K562 (cell line): ENCODE results near the gene CFAP298. TPM values are rescaled to one million over a fixed set of nuclear protein-coding genes. Genes with fewer than 3 reads are reported as not detected.
A peak's percentile ranks its signal among the peaks of the same experiment; 100 is the strongest.

Experiments used
- CCAR2 ChIP-seq: fragments of 200-400 bp; formaldehyde crosslinking; IDR thresholded peaks from 2 replicates; pipeline ENCODE4 v1.6.1; 2017; ENCODE audit warnings: mild to moderate bottlenecking, low read depth, low read length
- EGR1 ChIP-seq: fragments of 450-650 bp; conservative IDR thresholded peaks from 2 replicates; pipeline ENCODE4 v1.6.1; 2017; ENCODE audit warnings: mild to moderate bottlenecking
- ETS2 ChIP-seq: IDR thresholded peaks from 2 replicates; pipeline ENCODE4 v1.6.1; 2016; ENCODE audit warnings: borderline replicate concordance, missing genetic modification characterization, mild to moderate bottlenecking, moderate library complexity, missing compliant biosample characterization; ENCODE audit not compliant: poor library complexity, severe bottlenecking
- ETV6 ChIP-seq, 3 experiments: fragments of 150-350 bp in 1 of 3; sonication (generic) in 1 of 3; formaldehyde crosslinking in 1 of 3; IDR thresholded peaks; 2 replicates each; pipeline versions ENCODE4 v1.6.1 to v1.8.0; 2014 to 2022; ENCODE audit warnings: borderline replicate concordance in 2 of 3, low read depth in 2 of 3, antibody characterized with exemption in 1 of 3, low read length in 1 of 3, mild to moderate bottlenecking in 1 of 3, missing genetic modification reagents in 1 of 3
- FOXP1 ChIP-seq: sonication (generic); formaldehyde crosslinking; IDR thresholded peaks from 2 replicates; pipeline ENCODE4 v1.8.0; 2022; ENCODE audit warnings: mild to moderate bottlenecking, missing genetic modification reagents
- GATAD2B ChIP-seq: fragments of 450-650 bp; IDR thresholded peaks from 2 replicates; pipeline ENCODE4 v1.6.1; 2017; ENCODE audit warnings: mild to moderate bottlenecking, borderline replicate concordance
- ID3 ChIP-seq, 2 experiments: fragments of 250-450 bp in 1 of 2; fragments of 450-650 bp in 1 of 2; sonication (Bioruptor Pico) in 1 of 2; IDR thresholded peaks; 2 replicates each; pipeline versions ENCODE4 v1.6.1 to v1.8.0; 2016 to 2021; ENCODE audit warnings: mild to moderate bottlenecking in 2 of 2, moderate library complexity in 2 of 2, missing compliant biosample characterization in 1 of 2, missing genetic modification characterization in 1 of 2
- KLF13 ChIP-seq: fragments of 450-650 bp; IDR thresholded peaks from 2 replicates; pipeline ENCODE4 v1.6.1; 2016; ENCODE audit warnings: missing genetic modification characterization, low read depth, mild to moderate bottlenecking, missing compliant biosample characterization, moderate library complexity, borderline replicate concordance
- NR2C2 ChIP-seq, 2 experiments: fragments of 200-800 bp in 1 of 2; sonication (Bioruptor generic) in 1 of 2; sonication (generic) in 1 of 2; formaldehyde crosslinking in 1 of 2; IDR thresholded peaks; 2 replicates each; pipeline versions ENCODE4 v1.6.1 to v1.8.0; 2016 to 2022; ENCODE audit warnings: mild to moderate bottlenecking in 1 of 2, missing compliant biosample characterization in 1 of 2, missing genetic modification characterization in 1 of 2, missing genetic modification reagents in 1 of 2
- PATZ1 ChIP-seq: fragments of 250-450 bp; sonication (Bioruptor Pico); IDR thresholded peaks from 2 replicates; pipeline ENCODE4 v1.5.0; 2020; ENCODE audit warnings: mild to moderate bottlenecking, borderline replicate concordance
- PHTF2 ChIP-seq: fragments of 250-450 bp; sonication (Bioruptor Pico); IDR thresholded peaks from 2 replicates; pipeline ENCODE4 v1.5.0; 2021; ENCODE audit warnings: mild to moderate bottlenecking
- POLR2H ChIP-seq: IDR thresholded peaks from 2 replicates; pipeline ENCODE4 v1.6.1; 2016; ENCODE audit warnings: missing genetic modification characterization, low read depth, mild to moderate bottlenecking, control low read depth, missing compliant biosample characterization, moderate library complexity
- RBM25 ChIP-seq: fragments of 200-400 bp; formaldehyde crosslinking; IDR thresholded peaks from 2 replicates; pipeline ENCODE4 v1.6.1; 2018; ENCODE audit warnings: low read length, low read depth, moderate library complexity; ENCODE audit not compliant: severe bottlenecking
- SMC3 ChIP-seq: conservative IDR thresholded peaks from 2 replicates; pipeline ENCODE4 v1.6.1; 2011; ENCODE audit warnings: low read depth, low read length, improper control_type of control experiment; ENCODE audit not compliant: insufficient read depth
- ZBTB11 ChIP-seq, 3 experiments: fragments of 200-800 bp in 1 of 3; fragments of 250-450 bp in 1 of 3; fragments of 450-650 bp in 1 of 3; sonication (Bioruptor Pico) in 1 of 3; sonication (Bioruptor generic) in 1 of 3; formaldehyde crosslinking in 1 of 3; IDR thresholded peaks; 2 replicates each; pipeline versions ENCODE4 v1.6.1 to v1.8.0; 2016 to 2022; ENCODE audit warnings: mild to moderate bottlenecking in 2 of 3, missing genetic modification characterization in 2 of 3, missing compliant biosample characterization in 1 of 3, moderate library complexity in 1 of 3
- ZNF217 ChIP-seq: sonication (generic); formaldehyde crosslinking; IDR thresholded peaks from 2 replicates; pipeline ENCODE4 v1.8.0; 2022; ENCODE audit warnings: mild to moderate bottlenecking, missing genetic modification reagents
- polyA plus RNA-seq, 8 experiments: library from polyadenylated mRNA; depleted of rRNA in 4 of 8; stranded (reverse) in 5 of 8; unstranded in 3 of 8; fragments of >200 nt; fragmentation: Nextera tagmentation in 2 of 8; fragmentation: Illumina TruSeq in 1 of 8; extraction: Ambion mirVana in 2 of 8; extraction: Trizol in 1 of 8; gene quantifications; 2 replicates each; pipeline versions ENCODE4 v1.2.1 to v1.2.3, GENCODE V29; 2011 to 2014; ENCODE audit warnings: inconsistent platforms in 1 of 8, missing spikeins in 1 of 8
- total RNA-seq, 7 experiments: library from RNA; depleted of rRNA in 6 of 7; stranded (reverse); fragments of >200 nt in 6 of 7; fragmentation: Illumina TruSeq in 2 of 7; extraction: Trizol in 2 of 7; gene quantifications; 2 replicates each; pipeline versions ENCODE4 v1.2.1 to v1.2.3, GENCODE V29; 2011 to 2021; ENCODE audit warnings: low replicate concordance in 1 of 7

CFAP298 gene
- total and polyA plus RNA-seq, 9 of the 15 experiments (the other 6 are each of a cell fraction or from before 2014, with no cell fraction given): 31.4 to 178 (median 89.7) TPM

- no peak for TF ChIP-seq ID3 (CRISPR knock-in tag; IDR thresholded peaks at IDR 0.05)
- TF ChIP-seq ID3 (tag; IDR thresholded peaks at IDR 0.05): peak; percentile 91
- peak; percentile 81; the same call in 1 of the 2 replicates for TF ChIP-seq FOXP1
- peak; percentile 77 to 97 for TF ChIP-seq ETV6 (IDR thresholded peaks at IDR 0.05; ENCODE audit: borderline replicate concordance in 1 of 2, low read depth in 2 of 2, low read length in 1 of 2)
- 0 out of 2 replicates have a peak, but pooled peaks have one; percentile 15 for TF ChIP-seq ETV6 (CRISPR knock-in tag; IDR thresholded peaks at IDR 0.05; ENCODE audit: borderline replicate concordance)
- peak; percentile 82 for TF ChIP-seq KLF13 (tag)
- TF ChIP-seq SMC3: 0 out of 2 replicates have a peak, but pooled peaks have one; percentile 11
- TF ChIP-seq NR2C2 (CRISPR knock-in tag; IDR thresholded peaks at IDR 0.05): 0 out of 2 replicates have a peak, but pooled peaks have one; percentile 42
- peak; percentile 88 for TF ChIP-seq NR2C2 (tag; IDR thresholded peaks at IDR 0.05)
- TF ChIP-seq ZBTB11 (CRISPR knock-in tag; IDR thresholded peaks at IDR 0.05): peak; percentile 96 to 99 (median 98)
- no peak for TF ChIP-seq PATZ1 (CRISPR knock-in tag)
- peak; percentile 99 for TF ChIP-seq EGR1
- no peak; the same call in 1 of the 2 replicates for TF ChIP-seq GATAD2B
- no peak for TF ChIP-seq ETS2 (tag)
- TF ChIP-seq POLR2H: no peak
- TF ChIP-seq ZNF217: no peak
- TF ChIP-seq PHTF2: no peak
- TF ChIP-seq RBM25: no peak
- TF ChIP-seq CCAR2: no peak
Measured at GRCh38 chr21:32612075-32612998, at the start of gene CFAP298 (continued).
